GM23338 (cell line): ENCODE results near the gene SGCD.

ENCODE experiments used
- CREB1 ChIP-seq: fragments of 250-450 bp; sonication (Bioruptor Pico); IDR thresholded peaks from 2 replicates; pipeline ENCODE4 v1.5.0; 2020; ENCODE audit warnings: low read depth, mild to moderate bottlenecking, moderate library complexity
- ETS1 ChIP-seq: IDR thresholded peaks from 2 replicates; pipeline ENCODE4 v1.6.1; 2016; ENCODE audit warnings: antibody characterized with exemption
- EZH2 ChIP-seq: fragments of 200-600 bp; sonication (generic); IDR thresholded peaks from one replicate; pipeline ENCODE4 v1.8.0; 2017; ENCODE audit warnings: antibody characterized with exemption, mild to moderate bottlenecking, low read depth; ENCODE audit not compliant: unreplicated experiment
- EZH2phosphoT487 ChIP-seq: fragments of 200-600 bp; sonication (generic); IDR thresholded peaks from one replicate; pipeline ENCODE4 v1.8.1; 2018; ENCODE audit warnings: antibody characterized with exemption; ENCODE audit not compliant: unreplicated experiment
- JUNB ChIP-seq: IDR thresholded peaks from one replicate; pipeline ENCODE4 v1.6.1; 2016; ENCODE audit warnings: antibody characterized with exemption; ENCODE audit not compliant: unreplicated experiment
- POLR2AphosphoS5 ChIP-seq: IDR thresholded peaks from 2 replicates; pipeline ENCODE4 v1.6.1; 2016; ENCODE audit warnings: antibody characterized with exemption, low read depth
- REST ChIP-seq: IDR thresholded peaks from one replicate; pipeline ENCODE4 v1.6.1; 2018; ENCODE audit warnings: antibody characterized with exemption; ENCODE audit not compliant: unreplicated experiment
- TF ChIP-seq, protein P1 (sequence below), 2 experiments: fragments of 200-600 bp in 1 of 2; sonication (generic) in 1 of 2; conservative IDR thresholded peaks; 2 replicates each; pipeline versions ENCODE4 v1.5.1 to v1.6.1; 2016 to 2017; ENCODE audit warnings: antibody characterized with exemption in 2 of 2, low read depth in 2 of 2, mild to moderate bottlenecking in 2 of 2, moderate library complexity in 1 of 2

DNA sequence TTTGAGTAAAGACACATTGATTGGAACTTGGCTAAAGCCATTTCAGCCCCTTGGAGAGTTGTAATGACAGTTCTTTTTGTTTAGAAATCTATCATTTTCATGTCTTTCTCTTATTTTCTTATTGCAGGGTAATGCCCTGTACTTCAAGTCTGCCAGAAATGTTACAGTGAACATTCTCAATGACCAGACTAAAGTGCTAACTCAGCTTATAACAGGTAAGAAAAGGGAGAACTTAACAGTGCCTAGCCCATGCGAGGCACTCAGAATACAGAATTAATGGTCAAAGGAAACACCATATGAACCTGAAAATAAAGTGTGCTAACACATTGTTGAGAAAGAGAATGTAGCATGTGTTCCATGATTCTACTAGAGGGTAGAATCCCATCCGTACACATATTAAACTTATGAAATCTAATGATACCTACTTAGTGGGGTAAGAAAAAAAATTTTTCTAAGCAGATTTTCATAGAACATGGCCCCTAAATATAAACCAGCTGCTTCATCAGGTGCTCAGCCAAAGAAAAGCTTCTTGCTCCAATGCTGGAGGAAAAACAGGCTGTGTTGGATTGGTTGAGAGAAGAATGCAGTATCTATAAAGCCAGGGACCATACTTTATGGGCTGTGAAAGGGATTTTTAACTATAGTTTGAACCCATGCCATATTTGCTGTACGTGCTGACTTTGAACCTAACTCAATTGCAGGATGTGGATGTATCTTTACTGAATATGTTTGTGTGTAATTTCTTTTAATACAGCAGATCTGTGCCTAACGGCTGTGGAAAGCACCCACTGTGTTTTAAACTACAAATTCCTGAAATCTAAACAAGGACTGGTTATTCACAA, 262.4 kb downstream of the SGCD start:
- TF ChIP-seq, protein P1, sequence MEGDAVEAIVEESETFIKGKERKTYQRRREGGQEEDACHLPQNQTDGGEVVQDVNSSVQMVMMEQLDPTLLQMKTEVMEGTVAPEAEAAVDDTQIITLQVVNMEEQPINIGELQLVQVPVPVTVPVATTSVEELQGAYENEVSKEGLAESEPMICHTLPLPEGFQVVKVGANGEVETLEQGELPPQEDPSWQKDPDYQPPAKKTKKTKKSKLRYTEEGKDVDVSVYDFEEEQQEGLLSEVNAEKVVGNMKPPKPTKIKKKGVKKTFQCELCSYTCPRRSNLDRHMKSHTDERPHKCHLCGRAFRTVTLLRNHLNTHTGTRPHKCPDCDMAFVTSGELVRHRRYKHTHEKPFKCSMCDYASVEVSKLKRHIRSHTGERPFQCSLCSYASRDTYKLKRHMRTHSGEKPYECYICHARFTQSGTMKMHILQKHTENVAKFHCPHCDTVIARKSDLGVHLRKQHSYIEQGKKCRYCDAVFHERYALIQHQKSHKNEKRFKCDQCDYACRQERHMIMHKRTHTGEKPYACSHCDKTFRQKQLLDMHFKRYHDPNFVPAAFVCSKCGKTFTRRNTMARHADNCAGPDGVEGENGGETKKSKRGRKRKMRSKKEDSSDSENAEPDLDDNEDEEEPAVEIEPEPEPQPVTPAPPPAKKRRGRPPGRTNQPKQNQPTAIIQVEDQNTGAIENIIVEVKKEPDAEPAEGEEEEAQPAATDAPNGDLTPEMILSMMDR (conservative IDR thresholded peaks at IDR 0.05; ENCODE audit: low read depth in 2 of 2): no peak
- TF ChIP-seq REST (no peak), POLR2AphosphoS5 (no peak), EZH2phosphoT487 (no peak), EZH2 (no peak), JUNB (no peak), CREB1 (CRISPR knock-in tag) (no peak), ETS1 (no peak)
